Endothelial cell of umbilical vein (primary cell): Measurements from ENCODE around the gene SLC19A1.

Source experiments
- CTCF ChIP-seq, 2 donors: IDR thresholded peaks; 1 replicate in 1 of 2; 2 replicates in 1 of 2; pipeline ENCODE4 v1.5.1; 2011; ENCODE audit warnings: low read length in 2 of 2, mild to moderate bottlenecking in 2 of 2, moderate library complexity in 2 of 2, control low read depth in 1 of 2, inconsistent platforms in 1 of 2, low read depth in 1 of 2; ENCODE audit not compliant: insufficient read depth in 1 of 2; ENCODE audit errors: extremely low read depth in 1 of 2
- EZH2 ChIP-seq: IDR thresholded peaks from 2 replicates; pipeline ENCODE4 v1.6.1; 2012; ENCODE audit warnings: borderline replicate concordance, low read depth, mild to moderate bottlenecking, moderate library complexity, low read length, inconsistent platforms; ENCODE audit not compliant: severe bottlenecking
- GATA2 ChIP-seq: IDR thresholded peaks from 2 replicates; pipeline ENCODE4 v1.7.0; 2011; ENCODE audit warnings: low read depth, mild to moderate bottlenecking, moderate library complexity, mixed read lengths, low read length; ENCODE audit not compliant: insufficient read length, insufficient read depth
- JUN ChIP-seq: IDR thresholded peaks from 2 replicates; pipeline ENCODE4 v1.6.1; 2011; ENCODE audit warnings: borderline replicate concordance, low read depth; ENCODE audit not compliant: insufficient read length, insufficient read depth
- MAX ChIP-seq: IDR thresholded peaks from 2 replicates; pipeline ENCODE4 v1.6.1; 2011; ENCODE audit not compliant: insufficient read depth, insufficient read length
- MYC ChIP-seq: IDR thresholded peaks from one replicate; pipeline ENCODE4 v1.6.1; 2011; ENCODE audit warnings: mild to moderate bottlenecking, low read depth, low read length
- POLR2A ChIP-seq: IDR thresholded peaks from 2 replicates; pipeline ENCODE4 v1.6.1; 2012; ENCODE audit warnings: low read depth, mild to moderate bottlenecking, control low read depth, low read length
- POLR2AphosphoS5 ChIP-seq: IDR thresholded peaks from 2 replicates; pipeline ENCODE4 v1.6.1; 2012; ENCODE audit warnings: low read depth, mild to moderate bottlenecking, control low read depth, low read length, moderate library complexity; ENCODE audit not compliant: insufficient read depth

- TF ChIP-seq CTCF (IDR thresholded peaks at IDR 0.05; ENCODE audit: extremely low read depth in 1 of 2, insufficient read depth in 1 of 2, low read depth in 1 of 2, low read length in 2 of 2) = no peak
- TF ChIP-seq POLR2A = no peak
- TF ChIP-seq POLR2AphosphoS5 = no peak
- TF ChIP-seq MYC = no peak
- no peak for TF ChIP-seq EZH2
- no peak for TF ChIP-seq JUN
- no peak for TF ChIP-seq MAX
- TF ChIP-seq GATA2 = no peak
These were observed 80.4 kb downstream of the SLC19A1 start for GRCh38 chr21:45461806-45462341.
